ENCODE data around the gene AFF1. TPM values are rescaled to one million over a fixed set of nuclear protein-coding genes. Genes with fewer than 3 reads are reported as not detected.

The AFF1 gene
- total RNA-seq, 4 donors from 2014 or later: 90.1 to 132 (median 101) TPM

- TF ChIP-seq CTCF (IDR thresholded peaks at IDR 0.05; ENCODE audit: low read depth): no peak
Observed at GRCh38 chr4:87077914-87078585, 143.2 kb downstream of the AFF1 start.

- TF ChIP-seq CTCF (IDR thresholded peaks at IDR 0.05; ENCODE audit: low read depth): no peak
Observed at GRCh38 chr4:87078987-87079486, 144.2 kb downstream of the AFF1 start.

- TF ChIP-seq CTCF (IDR thresholded peaks at IDR 0.05; ENCODE audit: low read depth): no peak
Observed at GRCh38 chr4:87079967-87080366, 145.2 kb downstream of the AFF1 start.

- TF ChIP-seq CTCF (IDR thresholded peaks at IDR 0.05; ENCODE audit: low read depth): no peak
Observed at GRCh38 chr4:87080462-87080861, 145.7 kb downstream of the AFF1 start.

GRCh38 chr4:87081826-87082225 is 147.0 kb downstream of the AFF1 start:
- TF ChIP-seq CTCF (IDR thresholded peaks at IDR 0.05; ENCODE audit: low read depth): no peak

GRCh38 chr4:87086143-87086805 is 151.5 kb downstream of the AFF1 start:
- TF ChIP-seq CTCF (IDR thresholded peaks at IDR 0.05; ENCODE audit: low read depth): no peak

- no peak for TF ChIP-seq CTCF (IDR thresholded peaks at IDR 0.05; ENCODE audit: low read depth)
Observed at GRCh38 chr4:87087015-87087414, 152.2 kb downstream of the AFF1 start.
